ENCODE data around the gene LY86. TPM values are rescaled to one million over a fixed set of nuclear protein-coding genes. Genes with fewer than 3 reads are reported as not detected.
"Not testable (repeated sequence)": the region's sequence is repeated elsewhere in the genome, so short reads cannot be mapped to it uniquely, and the experiment has no call there.

LY86 gene
- total RNA-seq, 2 donors from 2014 or later = 0.91 to 1.3 TPM

DNA sequence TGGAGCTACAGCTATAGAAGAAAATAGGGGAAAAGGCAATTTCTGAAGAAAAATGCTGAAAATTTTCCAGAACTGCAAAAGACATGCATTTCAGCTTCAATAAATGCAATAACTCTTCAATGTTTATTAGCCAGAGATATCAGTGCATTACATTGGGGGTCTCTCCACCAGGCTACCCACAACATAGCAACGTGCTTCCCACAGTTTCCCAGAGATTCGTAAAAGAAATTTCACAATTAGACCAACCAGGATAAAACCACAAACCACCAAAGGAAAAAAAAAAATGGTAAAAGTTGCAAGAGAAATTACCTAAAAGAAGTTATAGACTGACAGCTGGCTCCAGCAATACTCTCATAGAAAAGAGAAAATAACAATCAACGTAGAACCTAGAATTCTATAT lies 16.0 kb downstream of the LY86 start:
- no peak overlapping the region for H3K9ac ChIP-seq (ENCODE audit: low read depth in 2 of 2, low read length in 2 of 2)
- no peaks in the 10 kb centered on the region for H3K9me3 ChIP-seq
- no peaks in the 10 kb centered on the region for H3K36me3 ChIP-seq
- H3K4me3 ChIP-seq = no peak overlapping the region
- H3K27ac ChIP-seq = no peak overlapping the region
- H3K27me3 ChIP-seq = no peaks in the 10 kb centered on the region
- H3K4me1 ChIP-seq = no peaks in the 10 kb centered on the region
- no peak for DNase-seq
- intact Hi-C loops (cut with DNase I) = no loop called here
- TF ChIP-seq, protein P1, sequence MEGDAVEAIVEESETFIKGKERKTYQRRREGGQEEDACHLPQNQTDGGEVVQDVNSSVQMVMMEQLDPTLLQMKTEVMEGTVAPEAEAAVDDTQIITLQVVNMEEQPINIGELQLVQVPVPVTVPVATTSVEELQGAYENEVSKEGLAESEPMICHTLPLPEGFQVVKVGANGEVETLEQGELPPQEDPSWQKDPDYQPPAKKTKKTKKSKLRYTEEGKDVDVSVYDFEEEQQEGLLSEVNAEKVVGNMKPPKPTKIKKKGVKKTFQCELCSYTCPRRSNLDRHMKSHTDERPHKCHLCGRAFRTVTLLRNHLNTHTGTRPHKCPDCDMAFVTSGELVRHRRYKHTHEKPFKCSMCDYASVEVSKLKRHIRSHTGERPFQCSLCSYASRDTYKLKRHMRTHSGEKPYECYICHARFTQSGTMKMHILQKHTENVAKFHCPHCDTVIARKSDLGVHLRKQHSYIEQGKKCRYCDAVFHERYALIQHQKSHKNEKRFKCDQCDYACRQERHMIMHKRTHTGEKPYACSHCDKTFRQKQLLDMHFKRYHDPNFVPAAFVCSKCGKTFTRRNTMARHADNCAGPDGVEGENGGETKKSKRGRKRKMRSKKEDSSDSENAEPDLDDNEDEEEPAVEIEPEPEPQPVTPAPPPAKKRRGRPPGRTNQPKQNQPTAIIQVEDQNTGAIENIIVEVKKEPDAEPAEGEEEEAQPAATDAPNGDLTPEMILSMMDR (IDR thresholded peaks at IDR 0.05) = no peak

- intact Hi-C loops (cut with DNase I) = no loop called here
- TF ChIP-seq, protein P1 (IDR thresholded peaks at IDR 0.05) = no peak
- Histone ChIP-seq H3K36me3 (no peaks in the 10 kb centered on the region), H3K4me1 (no peaks in the 10 kb centered on the region), H3K9ac (ENCODE audit: low read depth in 2 of 2, low read length in 2 of 2) (no peak overlapping the region), H3K27ac (no peak overlapping the region), H3K4me3 (no peak overlapping the region), H3K9me3 (no peaks in the 10 kb centered on the region), H3K27me3 (no peaks in the 10 kb centered on the region)
- no peak for DNase-seq
Measured at GRCh38 chr6:6605873-6606272, 17.4 kb downstream of the LY86 start.

GRCh38 chr6:6606391-6607030 lies 18.0 kb downstream of the LY86 start:
- H3K27ac ChIP-seq; H3K4me3 ChIP-seq; DNase-seq; intact Hi-C loops (cut with DNase I); H3K27me3 ChIP-seq; H3K4me1 ChIP-seq; H3K9me3 ChIP-seq; H3K9ac ChIP-seq (ENCODE audit: low read depth in 2 of 2, low read length in 2 of 2); H3K36me3 ChIP-seq: not testable (repeated sequence)

DNA sequence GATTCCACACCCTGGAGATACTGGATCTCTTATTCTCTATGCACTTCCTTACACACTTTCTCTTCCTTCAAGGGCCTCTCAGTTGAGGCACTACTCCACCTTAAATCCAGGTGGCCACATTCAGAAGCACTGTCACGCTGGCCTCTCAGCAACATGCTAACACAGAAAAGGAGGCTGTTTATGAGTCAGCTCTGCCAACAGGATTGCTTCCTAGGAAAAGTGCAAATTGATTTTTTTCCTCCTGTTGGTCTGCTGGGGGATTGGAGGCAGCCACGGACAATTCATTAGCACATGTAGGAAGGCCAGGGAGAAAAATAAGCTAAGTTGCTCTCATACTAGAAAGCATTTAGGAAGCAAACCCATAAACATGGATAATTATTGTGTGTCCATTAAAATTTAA lies 20.9 kb downstream of the LY86 start:
- H3K36me3 ChIP-seq = no peaks in the 10 kb centered on the region
- intact Hi-C loops (cut with DNase I) = no loop called here
- no peak for DNase-seq
- H3K4me1 ChIP-seq = no peaks in the 10 kb centered on the region
- no peak overlapping the region for H3K27ac ChIP-seq
- TF ChIP-seq, protein P1 (IDR thresholded peaks at IDR 0.05) = no peak
- no peak overlapping the region for H3K4me3 ChIP-seq
- H3K9ac ChIP-seq (ENCODE audit: low read depth in 2 of 2, low read length in 2 of 2) = no peak overlapping the region
- H3K27me3 ChIP-seq = no peaks in the 10 kb centered on the region
- no peaks in the 10 kb centered on the region for H3K9me3 ChIP-seq

GRCh38 chr6:6610031-6610591 lies 21.6 kb downstream of the LY86 start:
- DNase-seq = no peak
- Histone ChIP-seq H3K9me3 (no peaks in the 10 kb centered on the region), H3K36me3 (no peaks in the 10 kb centered on the region), H3K27me3 (no peaks in the 10 kb centered on the region), H3K27ac (no peak overlapping the region), H3K9ac (ENCODE audit: low read depth in 2 of 2, low read length in 2 of 2) (no peak overlapping the region), H3K4me1 (no peaks in the 10 kb centered on the region), H3K4me3 (no peak overlapping the region)
- TF ChIP-seq, protein P1 (IDR thresholded peaks at IDR 0.05) = no peak
- intact Hi-C loops (cut with DNase I) = no loop called here

DNA sequence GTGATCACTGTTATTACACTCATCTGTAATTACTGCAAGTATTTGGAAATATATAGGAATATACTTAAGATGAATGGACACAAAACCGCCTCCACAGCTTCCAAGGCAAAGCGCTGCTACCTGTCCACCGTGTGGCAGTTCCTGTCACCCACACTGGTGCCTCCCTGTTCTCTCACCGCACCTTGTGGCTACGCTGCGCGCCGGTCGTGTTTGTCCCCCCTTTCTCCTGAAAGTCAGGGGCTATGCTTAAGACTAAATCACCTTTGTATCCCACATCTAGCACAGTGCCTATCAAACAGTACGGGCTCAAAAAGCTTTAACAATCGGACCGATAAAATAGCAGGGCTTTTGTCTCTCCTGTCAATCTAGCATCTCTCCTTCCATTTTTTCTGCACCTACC lies 23.0 kb downstream of the LY86 start:
- Histone ChIP-seq H3K27me3 (no peaks in the 10 kb centered on the region), H3K27ac (no peak overlapping the region), H3K4me1 (no peaks in the 10 kb centered on the region), H3K4me3 (no peak overlapping the region), H3K9ac (ENCODE audit: low read depth in 2 of 2, low read length in 2 of 2) (no peak overlapping the region), H3K9me3 (no peaks in the 10 kb centered on the region), H3K36me3 (no peaks in the 10 kb centered on the region)
- no peak for DNase-seq
- intact Hi-C loops (cut with DNase I) = no loop called here
- TF ChIP-seq, protein P1 (IDR thresholded peaks at IDR 0.05) = no peak
